ENCODE results near the gene PLCH1. TPM values are rescaled to one million over a fixed set of nuclear protein-coding genes. Genes with fewer than 3 reads are reported as not detected.

Gene PLCH1
- polyA plus RNA-seq, 1 donor, result 7.4 TPM

DNA sequence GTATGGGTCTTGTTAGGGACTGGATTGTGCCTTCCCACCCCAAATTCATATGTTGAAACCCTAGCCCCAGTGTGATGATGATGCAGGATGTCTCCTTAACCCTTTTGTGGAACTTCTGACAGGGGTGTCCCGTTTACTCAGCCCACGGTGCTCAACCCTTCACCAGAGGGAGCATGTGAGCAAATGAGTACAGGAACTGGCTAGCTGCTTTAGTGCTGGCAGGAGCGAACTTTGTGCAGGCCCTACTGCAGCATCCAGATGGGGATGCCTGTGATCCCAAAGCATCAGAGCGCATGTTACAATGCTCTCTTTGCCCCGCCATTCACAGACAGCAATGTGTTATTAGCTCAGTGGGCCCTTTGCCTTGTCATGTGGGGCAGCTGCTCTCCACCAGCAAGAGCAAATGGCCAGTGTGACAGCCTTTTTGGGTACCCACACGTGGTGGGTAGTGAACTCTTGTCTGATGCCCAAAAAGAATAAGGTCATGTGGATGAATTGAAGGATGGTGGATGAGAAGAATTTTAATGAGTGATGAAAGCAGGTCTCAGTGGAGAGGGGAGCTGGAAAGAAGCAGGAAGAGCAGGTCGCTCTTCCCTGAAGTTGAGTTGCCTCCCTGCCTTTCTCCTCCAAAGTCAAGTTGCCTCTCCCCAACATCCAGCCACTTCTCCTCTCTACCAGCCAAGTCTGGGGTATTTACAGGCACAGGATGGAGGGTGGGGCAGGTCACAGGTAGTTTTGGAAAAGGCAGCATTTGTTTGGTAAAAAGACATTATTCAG is 388.1 kb downstream of the PLCH1 start:
- H3K36me3 ChIP-seq (ENCODE audit: control insufficient read depth, insufficient read depth, low read length), result no peaks in the 10 kb centered on the region
- DNase-seq, result no peak
- no peaks in the 10 kb centered on the region for H3K27me3 ChIP-seq (ENCODE audit: control insufficient read depth, insufficient read depth, low read length)
- no peak overlapping the region for H3K27ac ChIP-seq (ENCODE audit: low read length)
- H3K4me1 ChIP-seq (ENCODE audit: control insufficient read depth, insufficient read depth, low read length), result no peaks in the 10 kb centered on the region
- H3K4me3 ChIP-seq (ENCODE audit: low read length), result no peak overlapping the region
- WGBS (ENCODE audit: insufficient coverage, low lambda C conversion rate), result 50% methylated on average over 1 of the region's 7 CpGs
- H3K9me3 ChIP-seq (ENCODE audit: control insufficient read depth, low read depth, low read length), result no peaks in the 10 kb centered on the region

DNA sequence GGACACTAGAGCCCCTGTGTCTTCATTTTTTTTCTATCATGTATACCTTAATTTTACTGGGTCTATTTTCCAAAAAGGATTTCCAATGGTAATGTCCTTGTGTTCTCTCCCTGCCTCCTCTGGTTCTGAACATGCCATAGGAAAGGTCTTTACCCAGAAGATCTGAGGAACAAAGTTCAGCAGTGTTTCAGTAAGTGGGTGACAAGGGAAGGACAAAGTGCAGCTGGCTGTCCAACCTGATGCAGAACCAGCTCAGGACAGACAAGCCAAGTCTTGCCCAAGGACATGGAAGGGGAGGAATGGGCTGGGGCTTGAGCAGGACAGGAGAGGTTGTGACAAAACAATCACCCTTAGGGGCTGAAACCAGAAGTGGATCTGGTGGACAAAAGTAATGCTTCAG is 390.2 kb downstream of the PLCH1 start:
- DNase-seq, result peak; percentile 38 to 64
- no peak overlapping the region for H3K27ac ChIP-seq (ENCODE audit: low read length)
- H3K36me3 ChIP-seq (ENCODE audit: control insufficient read depth, insufficient read depth, low read length), result no peaks in the 10 kb centered on the region
- H3K4me1 ChIP-seq (ENCODE audit: control insufficient read depth, insufficient read depth, low read length), result no peaks in the 10 kb centered on the region
- no peaks in the 10 kb centered on the region for H3K9me3 ChIP-seq (ENCODE audit: control insufficient read depth, low read depth, low read length)
- no peak overlapping the region for H3K4me3 ChIP-seq (ENCODE audit: low read length)
- no peaks in the 10 kb centered on the region for H3K27me3 ChIP-seq (ENCODE audit: control insufficient read depth, insufficient read depth, low read length)

DNA sequence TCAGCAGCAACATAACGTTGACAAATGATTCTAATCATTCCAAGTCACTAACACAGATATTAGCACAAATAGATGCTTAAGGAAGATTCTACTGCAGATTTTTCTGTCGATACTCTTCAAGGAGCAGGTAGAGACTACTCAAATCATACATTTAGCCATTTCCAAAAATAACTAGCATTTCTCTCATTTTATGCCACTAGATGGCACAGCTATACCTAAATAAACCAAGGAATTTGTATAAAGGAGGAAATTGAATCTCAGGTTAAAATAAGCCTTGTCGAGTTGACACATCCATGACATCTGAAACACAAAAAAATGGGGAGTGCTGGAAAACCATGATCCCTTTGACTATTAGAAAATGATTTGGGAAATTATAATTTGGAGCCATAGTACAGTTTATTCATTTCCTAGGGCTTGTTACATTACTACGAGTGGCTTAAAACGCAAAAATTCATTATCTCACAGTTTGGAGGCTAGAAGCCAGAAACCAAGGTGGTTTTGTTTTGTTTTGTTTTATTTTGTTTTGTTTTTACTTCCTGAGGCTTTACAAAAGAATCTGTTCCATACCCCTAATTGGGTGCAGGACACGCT is 391.9 kb downstream of the PLCH1 start:
- Histone ChIP-seq H3K36me3 (ENCODE audit: control insufficient read depth, insufficient read depth, low read length) (no peaks in the 10 kb centered on the region), H3K4me3 (ENCODE audit: low read length) (no peak overlapping the region), H3K27me3 (ENCODE audit: control insufficient read depth, insufficient read depth, low read length) (no peaks in the 10 kb centered on the region), H3K27ac (ENCODE audit: low read length) (no peak overlapping the region), H3K9me3 (ENCODE audit: control insufficient read depth, low read depth, low read length) (no peaks in the 10 kb centered on the region), H3K4me1 (ENCODE audit: control insufficient read depth, insufficient read depth, low read length) (no peaks in the 10 kb centered on the region)
- WGBS (ENCODE audit: insufficient coverage, low lambda C conversion rate), result no CpG with 5 or more reads among the region's 6 CpGs
- DNase-seq, result peak; percentile 9 to 23

DNA sequence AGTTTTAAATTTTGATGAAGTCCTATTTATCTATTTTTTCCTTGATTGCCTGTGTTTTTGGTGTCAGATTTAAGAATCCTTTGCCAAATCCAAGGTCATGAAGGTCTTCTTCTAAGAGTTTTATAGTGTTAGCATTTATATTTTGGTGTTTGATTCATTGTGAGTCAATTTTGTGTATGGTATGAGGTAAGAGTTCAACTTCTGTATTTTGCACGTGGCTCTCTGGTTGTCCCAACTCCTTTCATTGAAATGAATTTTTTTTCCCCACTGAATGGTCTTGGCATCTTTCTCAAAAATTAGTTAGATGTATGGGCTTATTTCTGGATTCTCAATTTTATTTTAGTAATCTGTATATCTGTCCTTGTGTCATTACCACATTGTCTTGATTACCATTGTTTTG is 394.3 kb downstream of the PLCH1 start:
- no peak overlapping the region for H3K4me3 ChIP-seq (ENCODE audit: low read length)
- no peak for DNase-seq
- no peaks in the 10 kb centered on the region for H3K4me1 ChIP-seq (ENCODE audit: control insufficient read depth, insufficient read depth, low read length)
- peaks cover 2% of the 10 kb centered on the region for H3K9me3 ChIP-seq (ENCODE audit: control insufficient read depth, low read depth, low read length)
- H3K36me3 ChIP-seq (ENCODE audit: control insufficient read depth, insufficient read depth, low read length), result no peaks in the 10 kb centered on the region
- no CpG with 5 or more reads among the region's 1 CpG for WGBS (ENCODE audit: insufficient coverage, low lambda C conversion rate)
- H3K27ac ChIP-seq (ENCODE audit: low read length), result no peak overlapping the region
- no peaks in the 10 kb centered on the region for H3K27me3 ChIP-seq (ENCODE audit: control insufficient read depth, insufficient read depth, low read length)

DNA sequence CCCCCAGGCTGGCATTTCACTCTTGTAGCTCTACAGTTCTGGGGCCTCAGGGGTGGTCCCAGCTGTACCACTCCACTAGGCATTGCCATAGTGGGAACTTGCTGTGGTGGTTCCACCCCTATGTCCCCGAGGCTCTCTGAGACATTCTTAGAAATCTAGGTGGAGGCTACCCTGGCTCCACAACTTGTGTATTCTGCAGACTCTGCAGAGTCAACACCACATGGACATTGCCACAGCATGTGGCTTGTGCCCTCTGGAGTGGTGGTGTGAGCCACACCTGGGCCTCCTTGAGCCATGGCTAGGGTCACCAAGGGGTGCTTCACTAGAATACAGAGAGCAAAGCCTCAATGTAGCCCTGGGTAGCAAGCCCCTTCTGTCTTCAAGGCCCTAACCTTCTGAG is 397.0 kb downstream of the PLCH1 start:
- WGBS (ENCODE audit: insufficient coverage, low lambda C conversion rate), result no CpG with 5 or more reads among the region's 1 CpG
- no peaks in the 10 kb centered on the region for H3K27me3 ChIP-seq (ENCODE audit: control insufficient read depth, insufficient read depth, low read length)
- no peak overlapping the region for H3K4me3 ChIP-seq (ENCODE audit: low read length)
- no peaks in the 10 kb centered on the region for H3K4me1 ChIP-seq (ENCODE audit: control insufficient read depth, insufficient read depth, low read length)
- H3K9me3 ChIP-seq (ENCODE audit: control insufficient read depth, low read depth, low read length), result peaks cover 2% of the 10 kb centered on the region
- H3K36me3 ChIP-seq (ENCODE audit: control insufficient read depth, insufficient read depth, low read length), result no peaks in the 10 kb centered on the region
- DNase-seq, result no peak
- no peak overlapping the region for H3K27ac ChIP-seq (ENCODE audit: low read length)

GRCh38 chr3:155342344-155342743 is 402.5 kb downstream of the PLCH1 start:
- H3K9me3 ChIP-seq (ENCODE audit: control insufficient read depth, low read depth, low read length), result peaks cover 2% of the 10 kb centered on the region
- DNase-seq, result no peak
- no peak overlapping the region for H3K27ac ChIP-seq (ENCODE audit: low read length)
- H3K4me3 ChIP-seq (ENCODE audit: low read length), result no peak overlapping the region
- no peaks in the 10 kb centered on the region for H3K4me1 ChIP-seq (ENCODE audit: control insufficient read depth, insufficient read depth, low read length)
- no peaks in the 10 kb centered on the region for H3K36me3 ChIP-seq (ENCODE audit: control insufficient read depth, insufficient read depth, low read length)
- WGBS (ENCODE audit: insufficient coverage, low lambda C conversion rate), result 80% methylated on average over 2 of the region's 3 CpGs
- no peaks in the 10 kb centered on the region for H3K27me3 ChIP-seq (ENCODE audit: control insufficient read depth, insufficient read depth, low read length)

DNA sequence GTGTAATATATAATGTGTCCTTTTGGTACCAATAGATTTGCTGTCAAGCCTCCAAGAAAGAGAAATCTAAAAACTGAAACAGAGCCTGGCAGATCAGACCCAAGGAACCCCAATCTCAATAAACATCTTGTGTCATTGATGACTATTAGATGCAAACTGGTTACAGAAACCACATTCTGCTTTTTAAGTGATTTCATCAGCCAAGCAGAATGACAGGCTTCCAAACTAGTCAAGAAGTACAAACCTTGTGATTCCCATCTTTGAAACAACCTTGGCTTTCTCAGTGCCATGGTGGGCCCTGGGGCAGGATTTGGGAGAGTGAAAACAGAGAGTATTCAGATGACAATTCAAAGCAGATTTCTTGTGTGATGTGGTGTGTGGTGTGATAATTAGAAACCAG is 405.8 kb downstream of the PLCH1 start:
- H3K36me3 ChIP-seq (ENCODE audit: control insufficient read depth, insufficient read depth, low read length), result no peaks in the 10 kb centered on the region
- H3K9me3 ChIP-seq (ENCODE audit: control insufficient read depth, low read depth, low read length), result no peaks in the 10 kb centered on the region
- H3K27ac ChIP-seq (ENCODE audit: low read length), result no peak overlapping the region
- no peaks in the 10 kb centered on the region for H3K4me1 ChIP-seq (ENCODE audit: control insufficient read depth, insufficient read depth, low read length)
- no peaks in the 10 kb centered on the region for H3K27me3 ChIP-seq (ENCODE audit: control insufficient read depth, insufficient read depth, low read length)
- no peak overlapping the region for H3K4me3 ChIP-seq (ENCODE audit: low read length)
- DNase-seq, result no peak

GRCh38 chr3:155335724-155336354 is 409.0 kb downstream of the PLCH1 start:
- Histone ChIP-seq H3K36me3 (ENCODE audit: control insufficient read depth, insufficient read depth, low read length) (no peaks in the 10 kb centered on the region), H3K27ac (ENCODE audit: low read length) (no peak overlapping the region), H3K4me3 (ENCODE audit: low read length) (no peak overlapping the region), H3K4me1 (ENCODE audit: control insufficient read depth, insufficient read depth, low read length) (no peaks in the 10 kb centered on the region), H3K27me3 (ENCODE audit: control insufficient read depth, insufficient read depth, low read length) (no peaks in the 10 kb centered on the region), H3K9me3 (ENCODE audit: control insufficient read depth, low read depth, low read length) (no peaks in the 10 kb centered on the region)
- DNase-seq, result no peak
- no CpG with 5 or more reads among the region's 3 CpGs for WGBS (ENCODE audit: insufficient coverage, low lambda C conversion rate)

DNA sequence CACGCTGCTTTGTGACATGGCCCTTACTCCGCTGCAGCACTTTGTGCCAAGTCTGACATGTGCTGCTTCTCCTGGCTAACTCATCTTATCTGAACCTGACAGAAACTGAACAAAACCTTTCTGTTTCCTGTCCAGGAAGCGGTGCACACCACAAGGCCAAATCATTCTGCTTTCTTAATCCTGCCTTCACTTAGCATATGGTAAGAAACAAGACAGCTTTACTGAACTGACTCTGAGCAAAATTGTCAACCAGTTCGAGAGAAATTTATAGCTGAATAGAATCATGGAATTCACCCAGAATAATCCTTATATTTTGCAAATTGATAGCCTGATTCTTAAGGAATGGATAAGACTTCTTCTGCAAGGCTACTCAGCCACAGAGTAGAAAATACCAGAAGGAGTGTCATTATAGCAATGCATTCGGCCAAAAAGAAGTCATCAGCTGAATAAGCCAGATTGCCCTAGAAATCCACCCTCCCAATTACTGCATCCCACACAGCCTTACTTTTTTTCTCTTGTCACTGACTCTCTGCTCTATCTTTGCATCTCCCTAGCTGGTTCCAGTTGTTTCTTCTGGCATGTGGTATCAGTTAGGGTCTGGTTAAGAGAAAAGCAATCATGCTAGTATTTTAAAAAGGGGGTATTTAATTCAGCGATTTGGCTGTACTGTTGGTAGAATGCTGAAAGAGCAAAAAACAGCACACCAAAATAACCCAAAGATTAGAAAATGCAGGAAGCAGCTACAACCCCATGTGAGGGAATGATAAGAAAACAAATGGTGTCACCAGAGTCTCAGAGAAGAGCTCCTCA is 409.8 kb downstream of the PLCH1 start:
- Histone ChIP-seq H3K36me3 (ENCODE audit: control insufficient read depth, insufficient read depth, low read length) (no peaks in the 10 kb centered on the region), H3K27me3 (ENCODE audit: control insufficient read depth, insufficient read depth, low read length) (no peaks in the 10 kb centered on the region), H3K4me3 (ENCODE audit: low read length) (no peak overlapping the region), H3K9me3 (ENCODE audit: control insufficient read depth, low read depth, low read length) (no peaks in the 10 kb centered on the region), H3K27ac (ENCODE audit: low read length) (no peak overlapping the region), H3K4me1 (ENCODE audit: control insufficient read depth, insufficient read depth, low read length) (no peaks in the 10 kb centered on the region)
- WGBS (ENCODE audit: insufficient coverage, low lambda C conversion rate), result 100% methylated on average over 1 of the region's 6 CpGs
- no peak for DNase-seq

- Histone ChIP-seq H3K27ac (ENCODE audit: low read length) (no peak overlapping the region), H3K4me3 (ENCODE audit: low read length) (no peak overlapping the region), H3K9me3 (ENCODE audit: control insufficient read depth, low read depth, low read length) (no peaks in the 10 kb centered on the region), H3K4me1 (ENCODE audit: control insufficient read depth, insufficient read depth, low read length) (no peaks in the 10 kb centered on the region), H3K36me3 (ENCODE audit: control insufficient read depth, insufficient read depth, low read length) (no peaks in the 10 kb centered on the region), H3K27me3 (ENCODE audit: control insufficient read depth, insufficient read depth, low read length) (no peaks in the 10 kb centered on the region)
- no CpG with 5 or more reads among the region's 3 CpGs for WGBS (ENCODE audit: insufficient coverage, low lambda C conversion rate)
- no peak for DNase-seq
Measured at GRCh38 chr3:155334215-155334913, 410.5 kb downstream of the PLCH1 start.

Data from large intestine (tissue), 3 donors.